BLaER1 (cell line): ENCODE measurements around the gene TNRC6B.
"Not testable (repeated sequence)": the region's sequence is repeated elsewhere in the genome, so short reads cannot be mapped to it uniquely, and the experiment has no call there.

Experiments
- H3K27ac ChIP-seq: shearing (Covaris generic); formaldehyde crosslinking; 2 replicates; pipeline ENCODE4 v1.8.1; 2022
- H3K27me3 ChIP-seq: shearing (Covaris generic); formaldehyde crosslinking; 2 replicates; pipeline ENCODE4 v1.8.1; 2022
- H3K36me3 ChIP-seq: shearing (Covaris generic); formaldehyde crosslinking; 2 replicates; pipeline ENCODE4 v1.8.1; 2022
- H3K4me1 ChIP-seq: shearing (Covaris generic); formaldehyde crosslinking; 2 replicates; pipeline ENCODE4 v1.8.1; 2022
- H3K4me2 ChIP-seq: shearing (Covaris generic); formaldehyde crosslinking; 2 replicates; pipeline ENCODE4 v1.8.1; 2022
- H3K4me3 ChIP-seq: shearing (Covaris generic); formaldehyde crosslinking; 2 replicates; pipeline ENCODE4 v1.8.1; 2022
- H3K9ac ChIP-seq: shearing (Covaris generic); formaldehyde crosslinking; 2 replicates; pipeline ENCODE4 v1.8.1; 2022
- H3K9me3 ChIP-seq: shearing (Covaris generic); formaldehyde crosslinking; 2 replicates; pipeline ENCODE4 v1.8.1; 2022
- H4K20me1 ChIP-seq: shearing (Covaris generic); formaldehyde crosslinking; 2 replicates; pipeline ENCODE4 v1.8.1; 2022
- Cebpa-rat ChIP-seq: shearing (Covaris generic); IDR thresholded peaks from 2 replicates; pipeline ENCODE4 v1.8.1; 2022

The TNRC6B gene

GRCh38 chr22:40366068-40366467 lies 188.3 kb downstream of the TNRC6B start:
- TF ChIP-seq Cebpa-rat, result no peak
- no peak overlapping the region for H3K27ac ChIP-seq
- no peaks in the 10 kb centered on the region for H3K27me3 ChIP-seq
- no peak overlapping the region for H3K4me2 ChIP-seq
- peaks cover 79% of the 10 kb centered on the region for H3K36me3 ChIP-seq
- no peak overlapping the region for H3K9ac ChIP-seq
- H4K20me1 ChIP-seq, result 0 out of 2 replicates have a peak, but pooled peaks cover 6% of the 10 kb centered on the region
- H3K4me1 ChIP-seq, result peaks cover 19% of the 10 kb centered on the region
- no peaks in the 10 kb centered on the region for H3K9me3 ChIP-seq
- no peak overlapping the region for H3K4me3 ChIP-seq

- Histone ChIP-seq H3K4me2 (no peak overlapping the region), H3K9me3 (no peaks in the 10 kb centered on the region), H3K27me3 (no peaks in the 10 kb centered on the region), H3K9ac (no peak overlapping the region), H3K27ac (no peak overlapping the region), H3K4me3 (no peak overlapping the region), H4K20me1 (0 out of 2 replicates have a peak, but pooled peaks cover 9% of the 10 kb centered on the region), H3K4me1 (peaks cover 31% of the 10 kb centered on the region), H3K36me3 (peaks cover 66% of the 10 kb centered on the region)
- no peak for TF ChIP-seq Cebpa-rat
Observed at GRCh38 chr22:40367342-40367741, 189.6 kb downstream of the TNRC6B start.

DNA sequence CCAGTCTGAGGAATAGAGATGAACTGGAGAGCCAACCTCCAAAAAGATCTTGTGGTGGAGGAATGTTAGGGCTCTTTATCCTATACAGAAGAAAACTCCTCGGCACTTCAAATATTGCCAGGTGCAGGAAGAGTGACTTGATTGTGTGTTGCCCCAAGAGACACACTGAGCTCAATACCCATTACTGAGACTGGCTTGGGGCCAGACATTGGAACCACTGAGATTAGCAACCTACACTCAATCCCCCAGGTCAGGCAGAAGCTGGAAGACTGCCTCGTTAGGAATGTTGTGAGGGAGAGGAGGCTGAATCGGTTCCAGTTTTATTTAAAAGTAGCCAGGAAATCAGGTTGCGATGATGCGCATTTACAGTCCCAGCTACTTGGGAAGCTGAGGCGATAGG lies 190.3 kb downstream of the TNRC6B start:
- H3K27me3 ChIP-seq, result no peaks in the 10 kb centered on the region
- H3K4me2 ChIP-seq, result no peak overlapping the region
- no peaks in the 10 kb centered on the region for H3K9me3 ChIP-seq
- peaks cover 62% of the 10 kb centered on the region for H3K36me3 ChIP-seq
- peaks cover 38% of the 10 kb centered on the region for H3K4me1 ChIP-seq
- 0 out of 2 replicates have a peak, but pooled peaks cover 15% of the 10 kb centered on the region for H4K20me1 ChIP-seq
- H3K9ac ChIP-seq, result no peak overlapping the region
- no peak for TF ChIP-seq Cebpa-rat
- no peak overlapping the region for H3K4me3 ChIP-seq
- no peak overlapping the region for H3K27ac ChIP-seq

DNA sequence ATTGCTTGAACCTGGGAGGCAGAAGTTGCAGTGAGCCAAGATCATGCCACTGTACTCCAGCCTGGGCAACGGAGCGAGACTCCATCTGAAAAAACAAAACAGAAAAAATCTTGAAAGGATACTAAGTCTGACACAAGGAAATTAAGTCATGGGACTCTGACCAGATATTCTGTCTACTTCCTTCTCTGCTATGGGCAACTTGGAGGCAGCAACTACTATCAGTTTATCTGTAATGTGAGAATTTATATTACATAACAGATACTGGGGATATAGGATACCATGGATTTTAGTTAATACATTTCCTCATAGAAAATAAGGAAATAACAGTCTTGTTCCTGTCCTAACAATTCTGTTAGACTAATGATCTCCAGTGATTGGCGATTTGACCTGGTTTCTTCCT lies 191.1 kb downstream of the TNRC6B start:
- Histone ChIP-seq H3K36me3 (peaks cover 62% of the 10 kb centered on the region), H3K4me1 (peaks cover 40% of the 10 kb centered on the region), H3K4me2 (peak overlapping the region; percentile 10; the same call in 1 of the 2 replicates), H3K9me3 (no peaks in the 10 kb centered on the region), H3K27me3 (no peaks in the 10 kb centered on the region), H3K4me3 (no peak overlapping the region), H3K9ac (no peak overlapping the region), H3K27ac (no peak overlapping the region), H4K20me1 (0 out of 2 replicates have a peak, but pooled peaks cover 15% of the 10 kb centered on the region)
- no peak for TF ChIP-seq Cebpa-rat

- Histone ChIP-seq H3K27ac (no peak overlapping the region), H3K4me2 (peak overlapping the region; percentile 84), H3K4me3 (no peak overlapping the region), H4K20me1 (peaks cover 24% of the 10 kb centered on the region; the same call in 1 of the 2 replicates), H3K36me3 (peaks cover 20% of the 10 kb centered on the region; the same call in 1 of the 2 replicates), H3K27me3 (no peaks in the 10 kb centered on the region), H3K4me1 (peaks cover 84% of the 10 kb centered on the region), H3K9ac (no peak overlapping the region), H3K9me3 (no peaks in the 10 kb centered on the region)
- no peak for TF ChIP-seq Cebpa-rat
Observed at GRCh38 chr22:40374567-40374966, 196.8 kb downstream of the TNRC6B start.

- Histone ChIP-seq H3K4me2 (peak overlapping the region; percentile 84), H3K4me3 (no peak overlapping the region), H3K27me3 (no peaks in the 10 kb centered on the region), H3K9ac (peak overlapping the region; percentile 61; the same call in 1 of the 2 replicates), H3K27ac (peak overlapping the region; percentile 76), H3K9me3 (no peaks in the 10 kb centered on the region), H3K4me1 (peaks cover 78% of the 10 kb centered on the region), H3K36me3 (peaks cover 31% of the 10 kb centered on the region; the same call in 1 of the 2 replicates), H4K20me1 (peaks cover 33% of the 10 kb centered on the region; the same call in 1 of the 2 replicates)
- TF ChIP-seq Cebpa-rat, result no peak
Observed at GRCh38 chr22:40376149-40376548, 198.4 kb downstream of the TNRC6B start.

- Histone ChIP-seq H3K4me1 (peaks cover 60% of the 10 kb centered on the region), H3K27ac (peak overlapping the region; percentile 29; the same call in 1 of the 2 replicates)
Observed at GRCh38 chr22:40377931-40378330, 200.2 kb downstream of the TNRC6B start.

DNA sequence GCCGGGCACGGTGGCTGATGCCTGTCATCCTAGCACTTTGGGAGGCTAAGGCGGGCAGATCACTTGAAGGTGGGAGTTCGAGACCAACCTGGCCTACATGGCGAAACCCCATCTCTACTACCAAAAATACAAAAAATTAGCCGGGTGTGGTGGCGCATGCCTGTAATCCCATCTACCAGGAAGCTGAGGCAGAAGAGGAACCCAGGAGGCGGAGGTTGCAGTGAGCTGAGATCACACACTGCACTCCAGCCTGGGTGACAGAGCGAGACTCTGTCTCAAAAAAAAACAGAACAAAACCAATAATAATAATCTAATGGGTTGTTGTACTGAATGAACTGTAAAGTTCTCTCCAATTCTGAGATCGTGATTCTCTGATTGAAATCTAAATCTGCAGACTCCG lies 200.7 kb downstream of the TNRC6B start:
- H3K9me3 ChIP-seq, H3K27me3 ChIP-seq, H3K4me3 ChIP-seq, H3K9ac ChIP-seq: not testable (repeated sequence)
- Histone ChIP-seq H3K36me3 (peaks cover 37% of the 10 kb centered on the region; the same call in 1 of the 2 replicates), H4K20me1 (peaks cover 34% of the 10 kb centered on the region; the same call in 1 of the 2 replicates), H3K4me2 (peak overlapping the region; percentile 84), H3K27ac (0 out of 2 replicates have a peak overlapping the region, but pooled peaks have one; percentile 29), H3K4me1 (peaks cover 63% of the 10 kb centered on the region)

More at GRCh38 chr22:40377931-40378330, 200.2 kb downstream of the TNRC6B start:
- no peaks in the 10 kb centered on the region for H3K9me3 ChIP-seq
- H4K20me1 ChIP-seq, result peaks cover 31% of the 10 kb centered on the region; the same call in 1 of the 2 replicates
- no peak for TF ChIP-seq Cebpa-rat
- H3K9ac ChIP-seq, result no peak overlapping the region
- H3K4me2 ChIP-seq, result peak overlapping the region; percentile 84
- peaks cover 42% of the 10 kb centered on the region; the same call in 1 of the 2 replicates for H3K36me3 ChIP-seq
- no peaks in the 10 kb centered on the region for H3K27me3 ChIP-seq
- no peak overlapping the region for H3K4me3 ChIP-seq

GRCh38 chr22:40381461-40381860 lies 203.7 kb downstream of the TNRC6B start:
- peaks cover 65% of the 10 kb centered on the region for H3K4me1 ChIP-seq
- H4K20me1 ChIP-seq, result peaks cover 46% of the 10 kb centered on the region; the same call in 1 of the 2 replicates
- H3K4me3 ChIP-seq, result no peak overlapping the region
- H3K27ac ChIP-seq, result no peak overlapping the region
- TF ChIP-seq Cebpa-rat, result no peak
- peaks cover 24% of the 10 kb centered on the region; the same call in 1 of the 2 replicates for H3K36me3 ChIP-seq
- H3K27me3 ChIP-seq, result no peaks in the 10 kb centered on the region
- H3K9me3 ChIP-seq, result no peaks in the 10 kb centered on the region
- H3K9ac ChIP-seq, result no peak overlapping the region
- no peak overlapping the region for H3K4me2 ChIP-seq

DNA sequence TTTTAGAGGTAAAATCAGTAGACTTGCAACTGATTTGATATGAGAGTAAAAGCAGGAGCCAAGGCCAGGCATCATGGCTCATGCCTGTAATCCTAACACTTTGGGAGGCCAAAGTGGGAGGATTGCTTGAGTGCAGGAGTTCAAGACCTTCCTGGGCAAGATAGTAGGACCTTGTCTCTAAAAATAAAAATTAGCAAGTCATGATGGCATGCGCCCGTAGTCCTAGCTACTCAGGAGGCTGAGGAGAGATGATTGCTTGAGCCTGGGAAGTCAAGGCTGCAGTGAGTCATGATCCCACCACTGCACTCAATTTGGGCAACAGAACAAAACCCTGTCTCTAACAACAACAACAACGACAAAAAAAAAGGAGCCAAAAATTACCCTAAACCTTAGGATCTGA lies 206.2 kb downstream of the TNRC6B start:
- H3K4me3 ChIP-seq, result no peak overlapping the region
- H3K4me2 ChIP-seq, result no peak overlapping the region; the same call in 1 of the 2 replicates
- no peaks in the 10 kb centered on the region for H3K9me3 ChIP-seq
- peaks cover 38% of the 10 kb centered on the region for H3K36me3 ChIP-seq
- TF ChIP-seq Cebpa-rat, result no peak
- no peak overlapping the region for H3K27ac ChIP-seq
- H3K27me3 ChIP-seq, result no peaks in the 10 kb centered on the region
- no peak overlapping the region for H3K9ac ChIP-seq
- H3K4me1 ChIP-seq, result peaks cover 45% of the 10 kb centered on the region
- H4K20me1 ChIP-seq, result peaks cover 59% of the 10 kb centered on the region; the same call in 1 of the 2 replicates
